22Rv1 (cell line): ENCODE measurements around the gene WWOX.

Experiments used
- H3K27ac ChIP-seq: fragments of 450-650 bp; 2 replicates; pipeline ENCODE4 v1.5.1; 2017
- CTCF ChIP-seq: fragments of 450-650 bp; IDR thresholded peaks from 2 replicates; pipeline ENCODE4 v1.5.1; 2017; ENCODE audit warnings: mild to moderate bottlenecking
- ZFX ChIP-seq: fragments of 450-650 bp; IDR thresholded peaks from 2 replicates; pipeline ENCODE4 v1.6.1; 2017; ENCODE audit warnings: antibody characterized with exemption, borderline replicate concordance

The WWOX gene

DNA sequence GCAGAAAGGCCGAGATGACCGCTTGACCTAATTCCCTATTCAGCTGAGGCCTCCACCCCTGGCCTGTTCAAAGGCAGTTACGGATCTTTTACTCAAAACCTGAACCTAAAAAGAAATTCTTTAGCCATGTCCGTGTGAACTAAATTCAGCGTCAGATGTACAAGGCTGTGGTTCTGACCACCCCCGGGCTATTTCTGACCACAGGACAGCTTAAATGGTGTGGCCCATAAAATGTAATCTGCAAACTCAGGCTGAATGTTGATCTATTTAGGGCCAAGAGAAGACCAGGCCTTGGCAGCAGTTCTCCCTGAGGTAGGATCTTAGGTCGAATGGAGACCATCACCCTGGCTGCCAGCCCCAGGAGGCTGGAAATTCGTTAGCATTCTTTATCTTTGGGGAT lies 485.5 kb downstream of the WWOX start:
- no peak for TF ChIP-seq ZFX
- TF ChIP-seq CTCF: no peak
- H3K27ac ChIP-seq: no peak overlapping the region

DNA sequence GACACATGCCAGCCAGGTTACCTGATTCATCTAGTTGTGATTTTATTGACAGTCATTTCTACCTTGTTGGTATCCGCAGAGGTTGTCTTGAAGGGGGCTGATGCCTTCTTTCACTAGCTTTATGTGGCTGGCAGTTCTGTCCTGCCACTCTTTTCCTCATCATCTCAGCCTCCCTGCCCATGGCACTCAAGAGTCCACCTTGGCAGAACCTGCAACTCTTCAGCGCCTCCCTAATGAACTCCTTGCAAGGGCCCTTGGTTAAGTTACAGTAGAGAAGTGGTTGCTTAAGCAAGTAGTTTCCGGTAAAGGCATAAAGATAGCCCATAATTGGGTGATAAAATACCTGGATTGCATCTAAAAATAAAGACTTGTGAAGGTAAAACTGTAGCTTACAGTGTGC lies 489.9 kb downstream of the WWOX start:
- H3K27ac ChIP-seq: no peak overlapping the region
- TF ChIP-seq CTCF (no peak), ZFX (no peak)

- no peak overlapping the region for H3K27ac ChIP-seq
- no peak for TF ChIP-seq ZFX
These were observed 492.2 kb downstream of the WWOX start for GRCh38 chr16:78591682-78592103.

- H3K27ac ChIP-seq: no peak overlapping the region
- TF ChIP-seq CTCF (no peak), ZFX (no peak)
These were observed 492.7 kb downstream of the WWOX start for GRCh38 chr16:78592111-78592510.

DNA sequence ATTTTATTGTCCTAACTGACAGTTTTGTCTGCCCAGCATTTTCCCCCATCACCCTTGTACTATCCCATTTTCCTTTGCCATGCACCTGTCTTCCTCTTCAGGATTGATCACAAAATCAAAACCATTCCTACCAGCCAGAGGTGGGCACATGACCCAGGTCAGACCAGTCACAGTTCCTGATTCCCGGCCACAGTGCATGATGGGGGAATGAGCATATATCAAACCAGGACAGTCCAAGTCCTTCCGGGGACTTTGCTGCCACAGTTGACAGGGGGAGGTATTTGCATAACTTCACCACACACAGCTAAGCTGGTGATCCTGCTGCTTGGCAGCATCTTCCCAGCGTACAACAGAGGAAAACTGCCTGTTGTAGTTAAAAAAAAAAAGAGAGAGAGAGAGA lies 493.9 kb downstream of the WWOX start:
- TF ChIP-seq ZFX: no peak
- no peak for TF ChIP-seq CTCF
- no peak overlapping the region for H3K27ac ChIP-seq

DNA sequence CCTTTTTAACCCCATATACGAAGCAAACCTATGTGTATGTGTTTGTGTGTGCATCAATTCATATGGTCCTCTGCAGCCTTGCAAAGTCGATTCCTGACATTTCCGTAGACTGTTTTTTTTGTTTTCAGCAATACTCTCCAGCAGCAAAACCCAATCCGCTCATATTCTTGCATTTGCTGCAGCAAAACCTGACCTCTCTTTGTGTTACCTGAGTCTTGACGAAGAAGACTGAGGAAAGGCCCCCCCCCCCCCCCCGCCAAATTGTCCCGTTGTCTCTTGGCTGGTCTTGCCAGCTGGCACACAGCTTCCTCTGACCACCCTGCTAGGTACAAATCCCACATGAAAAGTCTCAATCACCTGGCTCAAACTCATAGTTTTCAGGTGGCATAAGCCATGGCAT lies 494.7 kb downstream of the WWOX start:
- H3K27ac ChIP-seq: no peak overlapping the region
- TF ChIP-seq CTCF (no peak), ZFX (no peak)

- TF ChIP-seq ZFX: no peak
- TF ChIP-seq CTCF: no peak
- no peak overlapping the region for H3K27ac ChIP-seq
These were observed 497.0 kb downstream of the WWOX start for GRCh38 chr16:78596348-78596995.

DNA sequence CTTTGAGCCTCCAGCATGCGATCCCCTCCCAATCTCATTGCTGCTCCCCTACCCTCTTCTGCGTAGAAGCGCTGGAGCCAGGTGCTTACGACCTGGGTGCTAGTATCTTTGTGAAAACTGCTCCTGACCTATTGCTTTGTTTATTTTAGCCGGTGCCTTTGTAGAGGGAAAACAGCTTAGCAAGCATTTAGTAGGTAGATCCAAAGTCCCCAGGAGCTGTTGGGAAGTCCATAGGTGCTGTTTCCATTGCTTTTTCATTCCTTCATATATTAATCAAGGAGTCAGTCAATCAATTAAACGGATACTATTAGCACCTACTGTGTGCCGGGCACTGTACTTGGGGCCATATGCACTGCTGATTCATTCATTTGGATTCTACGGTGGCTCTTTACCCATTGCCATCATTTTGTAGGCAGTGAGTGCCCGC lies 497.6 kb downstream of the WWOX start:
- TF ChIP-seq ZFX: no peak
- no peak overlapping the region for H3K27ac ChIP-seq
